SH-SY5Y (cell line): ENCODE results near the gene MYBPH.

Source experiments
- GATA2 ChIP-seq: IDR thresholded peaks from 2 replicates; pipeline ENCODE4 v1.6.1; 2011; ENCODE audit warnings: mild to moderate bottlenecking, low read depth, low read length
- GATA3 ChIP-seq: IDR thresholded peaks from 2 replicates; pipeline ENCODE4 v1.6.1; 2011; ENCODE audit warnings: low read depth, mild to moderate bottlenecking, low read length, moderate library complexity

- TF ChIP-seq GATA3 (no peak), GATA2 (no peak)
Observed at GRCh38 chr1:203143641-203144040, 32.0 kb downstream of the MYBPH start.
